GM12864 (cell line): ENCODE results near the gene SPOCK1.

Experiments used
- DNase-seq: peaks from one replicate; pipeline ENCODE4 v3.0.0-alpha.2; 2011; ENCODE audit warnings: low read depth
- H3K4me3 ChIP-seq: 2 replicates; pipeline ENCODE4 v1.5.1; 2011; ENCODE audit warnings: mild to moderate bottlenecking, low read depth, low read length, control low read depth
- CTCF ChIP-seq: IDR thresholded peaks from 2 replicates; pipeline ENCODE4 v1.5.1; 2011; ENCODE audit warnings: low read depth, mild to moderate bottlenecking, moderate library complexity, low read length, control low read depth, inconsistent platforms; ENCODE audit errors: missing control alignments

The SPOCK1 gene

GRCh38 chr5:137320056-137321045 is 178.8 kb downstream of the SPOCK1 start:
- no peak overlapping the region for H3K4me3 ChIP-seq
- DNase-seq: no peak
- peak; percentile 81 for TF ChIP-seq CTCF

DNA sequence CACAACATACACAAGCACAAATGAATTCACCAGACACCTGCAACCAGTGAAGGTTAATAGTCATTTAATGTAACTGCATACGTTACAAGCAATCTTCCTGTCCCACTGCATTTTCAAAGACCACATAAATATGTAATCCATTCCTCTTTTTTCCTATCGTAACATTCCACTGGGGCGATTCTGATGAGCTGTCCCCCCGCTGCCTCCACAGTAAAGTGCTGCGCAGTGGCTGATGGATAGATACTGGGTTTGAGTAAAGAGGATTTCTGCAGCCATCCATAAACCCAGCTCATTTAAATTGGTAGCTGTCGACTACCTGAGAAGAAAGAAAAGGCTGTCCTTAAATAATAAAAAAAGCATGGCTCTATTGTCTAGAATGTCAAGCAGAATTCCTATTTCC is 181.1 kb downstream of the SPOCK1 start:
- H3K4me3 ChIP-seq: no peak overlapping the region
- TF ChIP-seq CTCF: no peak
- DNase-seq: no peak

GRCh38 chr5:137316346-137316736 is 182.8 kb downstream of the SPOCK1 start:
- no peak overlapping the region for H3K4me3 ChIP-seq
- no peak for TF ChIP-seq CTCF
- no peak for DNase-seq

- TF ChIP-seq CTCF: no peak
- DNase-seq: no peak
- H3K4me3 ChIP-seq: no peak overlapping the region
These were observed 183.4 kb downstream of the SPOCK1 start for GRCh38 chr5:137315534-137316345.

DNA sequence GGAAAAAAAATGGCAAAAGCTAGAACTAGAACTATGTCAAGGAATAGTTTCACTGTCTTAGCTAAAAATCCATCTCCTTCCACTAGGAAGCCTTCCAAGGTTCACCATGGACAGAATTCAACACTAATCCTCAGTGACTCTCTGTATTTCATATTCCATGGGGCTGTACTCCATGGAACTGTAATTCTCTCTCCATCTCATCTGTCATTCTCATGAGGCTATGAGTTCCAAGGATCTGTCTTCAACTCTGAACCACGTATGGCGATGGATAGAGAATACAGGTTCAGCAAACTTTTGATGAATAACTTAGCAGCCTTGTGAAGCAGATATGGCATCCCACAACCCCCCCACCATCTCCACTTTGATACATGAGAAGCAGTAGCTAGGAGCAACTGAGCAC is 184.0 kb downstream of the SPOCK1 start:
- no peak overlapping the region for H3K4me3 ChIP-seq
- no peak for TF ChIP-seq CTCF
- DNase-seq: no peak

DNA sequence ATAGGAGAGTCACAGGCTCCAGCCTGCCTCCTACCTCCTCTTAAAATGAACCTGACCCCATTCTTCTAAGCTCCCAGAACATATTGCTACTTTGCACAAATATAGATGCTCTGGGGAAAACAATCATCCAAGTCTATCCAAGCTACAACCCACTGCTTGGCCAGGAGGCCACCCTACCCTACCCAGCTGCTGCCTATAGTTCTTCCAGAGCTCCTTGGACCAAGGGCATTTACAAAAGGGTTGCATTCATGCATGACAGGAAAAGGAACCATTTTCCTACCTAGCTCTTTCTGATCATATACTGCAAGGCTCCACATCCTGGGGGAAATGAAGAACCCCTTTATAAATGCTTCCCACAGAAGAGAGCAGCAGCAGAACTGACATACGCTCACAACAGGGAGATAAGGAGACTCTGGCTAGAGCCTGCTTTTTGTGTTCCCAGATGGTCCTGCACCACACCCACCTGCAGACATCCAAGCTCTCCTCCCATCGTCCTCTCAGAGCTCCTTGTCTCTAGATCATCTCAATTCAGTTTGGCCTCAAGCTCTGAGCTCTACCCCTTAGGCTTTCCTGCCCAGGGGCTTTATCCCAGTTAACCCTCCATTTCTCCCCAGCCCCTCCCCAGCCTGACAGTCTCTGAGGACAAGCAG is 185.5 kb downstream of the SPOCK1 start:
- H3K4me3 ChIP-seq: no peak overlapping the region
- DNase-seq: no peak
- no peak for TF ChIP-seq CTCF
